Cardiac ventricle fibroblast (primary cell): ENCODE results near the gene MAGEA9. TPM values are rescaled to one million over a fixed set of nuclear protein-coding genes. Genes with fewer than 3 reads are reported as not detected.

Source experiments
- total RNA-seq: library from RNA; depleted of rRNA; stranded (reverse); fragments of >200 nt; gene quantifications from 2 replicates; pipeline ENCODE4 v1.2.3, GENCODE V29; 2015

MAGEA9 gene
- not detected in 2 replicates for total RNA-seq

GRCh38 chrX:149781727-149782126 lies at the start of gene MAGEA9:
TSS of gene MAGEA9 (plus strand) at chrX:149781930. CDS start at chrX:149786211, 4,281 bp downstream.

GRCh38 chrX:149773768-149774167 lies 8.0 kb upstream of the MAGEA9 start, which contains the start of gene HSFX1:
TSS of gene HSFX1 (plus strand) at chrX:149774068. CDS start at chrX:149774682, 614 bp downstream.

Other genes starting within 250 kb of the MAGEA9 start
- 6.2 and 11.9 TPM in 2 replicates for gene EOLA1, start 240.9 kb upstream of the MAGEA9 start, total RNA-seq
- gene HSFX3, start 232.0 kb upstream of the MAGEA9 start, total RNA-seq, result not detected in 2 replicates
- not detected in 2 replicates for gene MAGEA9B, start 194.5 kb upstream of the MAGEA9 start, total RNA-seq
- gene HSFX2, start 186.6 kb upstream of the MAGEA9 start, total RNA-seq, result 0.10 and 0.37 TPM in 2 replicates
- gene TMEM185A, start 150.1 kb upstream of the MAGEA9 start, total RNA-seq, result 10.1 and 17.2 TPM in 2 replicates
- not detected in 2 replicates for gene MAGEA11, start 69.9 kb upstream of the MAGEA9 start, total RNA-seq
- gene HSFX1, start 7.9 kb upstream of the MAGEA9 start, total RNA-seq, result 0.24 and 0.56 TPM in 2 replicates
- gene MAGEA8, start 99.3 kb downstream of the MAGEA9 start, total RNA-seq, result not detected in 2 replicates
- not detected in 2 replicates for gene HSFX4, start 147.6 kb downstream of the MAGEA9 start, total RNA-seq
- 17.6 and 20.0 TPM in 2 replicates for gene EOLA2, start 156.6 kb downstream of the MAGEA9 start, total RNA-seq